ENCODE data around the gene A4GNT.

- TF ChIP-seq FOXK2 (IDR thresholded peaks at IDR 0.05) (no peak), PKNOX1 (IDR thresholded peaks at IDR 0.05) (no peak), SP1 (IDR thresholded peaks at IDR 0.05) (no peak)
These were observed 41.7 kb upstream of the A4GNT start for GRCh38 chr3:138173769-138174420.

All from HEK293T (cell line).